GM21447 (cell line): ENCODE measurements around the gene NEBL.

ENCODE experiments used
- ATAC-seq: cut with Tn5 transposase; IDR thresholded peaks from one replicate; pipeline ENCODE4 v1.9.1; 2021; ENCODE audit not compliant: unreplicated experiment

NEBL gene

GRCh38 chr10:20871970-20872369 is 25.1 kb downstream of the NEBL start:
- no peak for ATAC-seq

- ATAC-seq, result no peak
Measured at GRCh38 chr10:20870834-20871233, 26.3 kb downstream of the NEBL start.

- no peak for ATAC-seq
Measured at GRCh38 chr10:20863008-20863407, 34.1 kb downstream of the NEBL start.

GRCh38 chr10:20858292-20859124 is 38.6 kb downstream of the NEBL start:
- ATAC-seq, result no peak

- ATAC-seq, result no peak
Measured at GRCh38 chr10:20856484-20856883, 40.6 kb downstream of the NEBL start.

GRCh38 chr10:20855398-20856038 is 41.6 kb downstream of the NEBL start:
- ATAC-seq, result no peak

- no peak for ATAC-seq
Measured at GRCh38 chr10:20853276-20853675, 43.8 kb downstream of the NEBL start.

GRCh38 chr10:20852303-20852702 is 44.8 kb downstream of the NEBL start:
- ATAC-seq, result no peak

- no peak for ATAC-seq
Measured at GRCh38 chr10:20847512-20847911, 49.6 kb downstream of the NEBL start.

- no peak for ATAC-seq
Measured at GRCh38 chr10:20846263-20846662, 50.8 kb downstream of the NEBL start.

GRCh38 chr10:20841419-20841818 is 55.7 kb downstream of the NEBL start:
- no peak for ATAC-seq

GRCh38 chr10:20839910-20840309 is 57.2 kb downstream of the NEBL start:
- no peak for ATAC-seq

GRCh38 chr10:20839141-20839540 is 58.0 kb downstream of the NEBL start:
- ATAC-seq, result no peak

GRCh38 chr10:20836401-20836800 is 60.7 kb downstream of the NEBL start:
- no peak for ATAC-seq

GRCh38 chr10:20835335-20835734 is 61.8 kb downstream of the NEBL start:
- ATAC-seq, result no peak

- ATAC-seq, result no peak
Measured at GRCh38 chr10:20834825-20835224, 62.3 kb downstream of the NEBL start.

GRCh38 chr10:20822825-20823224 is 74.3 kb downstream of the NEBL start:
- no peak for ATAC-seq

- ATAC-seq, result no peak
Measured at GRCh38 chr10:20817646-20818045, 79.5 kb downstream of the NEBL start.

- ATAC-seq, result no peak
Measured at GRCh38 chr10:20817116-20817515, 80.0 kb downstream of the NEBL start.

GRCh38 chr10:20814116-20814515 is 83.0 kb downstream of the NEBL start:
- ATAC-seq, result no peak

GRCh38 chr10:20811131-20811530 is 86.0 kb downstream of the NEBL start:
- ATAC-seq, result no peak

GRCh38 chr10:20809631-20810030 is 87.5 kb downstream of the NEBL start:
- no peak for ATAC-seq

- no peak for ATAC-seq
Measured at GRCh38 chr10:20806487-20806886, 90.6 kb downstream of the NEBL start.
